H1 (cell line): ENCODE results near the gene RGCC. TPM values are rescaled to one million over a fixed set of nuclear protein-coding genes. Genes with fewer than 3 reads are reported as not detected.

Source experiments
- CTCF ChIA-PET: fragments of 300-600 bp; sonication (Branson Sonifier 250); formaldehyde crosslinking; loops from one replicate; lab custom pipeline; 2021; ENCODE audit not compliant: partially characterized antibody; lab: Charles Lee
- POLR2A ChIA-PET: fragments of 300-600 bp; sonication (Branson Sonifier 250); formaldehyde crosslinking; loops from one replicate; lab custom pipeline; 2021; ENCODE audit warnings: inconsistent platforms; ENCODE audit not compliant: partially characterized antibody; lab: Charles Lee
- DNase-seq, 2 experiments: peaks; one replicate each; pipeline versions ENCODE4 v3.0.0 to v3.0.0-alpha.2; 2010 to 2022; ENCODE audit warnings: low spot score in 2 of 2, low read depth in 1 of 2, mixed read lengths in 1 of 2
- FAIRE-seq: peaks from 2 replicates; lab custom pipeline; 2011; peaks lifted over from hg19 to GRCh38; lab: Jason Lieb, UNC
- H2AFZ ChIP-seq: 2 replicates; pipeline ENCODE4 v1.8.1; 2012; ENCODE audit warnings: low read length, inconsistent platforms
- H2AK5ac ChIP-seq: 2 replicates; pipeline ENCODE4 v1.6.1; 2013; ENCODE audit warnings: low read depth, low read length
- H2BK120ac ChIP-seq: replicated peaks from 2 replicates; pipeline ENCODE3; 2013; ENCODE audit warnings: low read depth, low read length, inconsistent platforms
- H2BK12ac ChIP-seq: 2 replicates; pipeline ENCODE4 v1.6.1; 2013; ENCODE audit warnings: low read depth, low read length
- H2BK15ac ChIP-seq: 2 replicates; pipeline ENCODE4 v1.6.1; 2013; ENCODE audit warnings: low read length
- H2BK20ac ChIP-seq: 2 replicates; pipeline ENCODE4 v1.6.1; 2013; ENCODE audit warnings: low read length
- H2BK5ac ChIP-seq: 2 replicates; pipeline ENCODE4 v1.6.1; 2013; ENCODE audit warnings: low read depth, low read length
- H3K14ac ChIP-seq: 2 replicates; pipeline ENCODE4 v1.6.1; 2013; ENCODE audit warnings: inconsistent platforms; ENCODE audit not compliant: insufficient read length
- H3K18ac ChIP-seq: 2 replicates; pipeline ENCODE4 v1.6.1; 2013; ENCODE audit warnings: low read length; ENCODE audit errors: extremely low read depth
- H3K23ac ChIP-seq: 2 replicates; pipeline ENCODE4 v1.6.1; 2013; ENCODE audit warnings: inconsistent platforms; ENCODE audit not compliant: insufficient read length
- H3K23me2 ChIP-seq: 2 replicates; pipeline ENCODE4 v1.6.1; 2013; ENCODE audit warnings: low read depth, low read length
- H3K27ac ChIP-seq: 2 replicates; pipeline ENCODE4 v1.6.1; 2011; ENCODE audit warnings: low read depth, low read length, inconsistent platforms
- H3K27me3 ChIP-seq, 4 experiments: replicated peaks in 1 of 4; 1 replicate in 1 of 4; 2 replicates in 3 of 4; pipeline versions ENCODE4 v1.6.1 to v1.8.1; 2011 to 2013; ENCODE audit warnings: low read length in 3 of 4, mild to moderate bottlenecking in 3 of 4, inconsistent platforms in 2 of 4, mixed read lengths in 2 of 4, moderate library complexity in 1 of 4; ENCODE audit not compliant: control insufficient read depth in 3 of 4, insufficient read depth in 3 of 4; ENCODE audit errors: extremely low read depth in 1 of 4
- H3K36me3 ChIP-seq, 4 experiments: 2 replicates each; pipeline versions ENCODE4 v1.6.1 to v1.8.1; 2011 to 2013; ENCODE audit warnings: mild to moderate bottlenecking in 4 of 4, low read length in 3 of 4, moderate library complexity in 2 of 4, control low read depth in 1 of 4, inconsistent platforms in 1 of 4; ENCODE audit not compliant: insufficient read depth in 4 of 4, control insufficient read depth in 2 of 4
- H3K4ac ChIP-seq: replicated peaks from 2 replicates; pipeline ENCODE3; 2013; ENCODE audit warnings: low read length, low read depth, mixed read lengths, inconsistent platforms; ENCODE audit not compliant: insufficient read length
- H3K4me1 ChIP-seq, 4 experiments: replicated peaks in 1 of 4; 1 replicate in 1 of 4; 2 replicates in 3 of 4; pipeline versions ENCODE4 v1.6.1 to v1.8.1; 2011 to 2013; ENCODE audit warnings: low read length in 3 of 4, inconsistent platforms in 2 of 4, mixed read lengths in 1 of 4; ENCODE audit not compliant: insufficient read depth in 4 of 4, control insufficient read depth in 3 of 4
- H3K4me2 ChIP-seq, 2 experiments: 2 replicates each; pipeline versions ENCODE4 v1.6.1 to v1.8.1; 2011 to 2013; ENCODE audit warnings: low read depth in 2 of 2, low read length in 2 of 2, control low read depth in 1 of 2, inconsistent platforms in 1 of 2, mild to moderate bottlenecking in 1 of 2; ENCODE audit not compliant: insufficient read depth in 1 of 2
- H3K4me3 ChIP-seq, 4 experiments: fragments of 200-600, 300-600 bp in 1 of 4; sonication (generic), shearing (Covaris generic), sonication (Bioruptor Twin) in 1 of 4; 2 replicates each; pipeline versions ENCODE4 v1.5.1 to v1.8.1; 2011 to 2016; ENCODE audit warnings: low read length in 4 of 4, low read depth in 3 of 4, control low read depth in 2 of 4, inconsistent platforms in 2 of 4, mild to moderate bottlenecking in 2 of 4, mixed read lengths in 1 of 4, moderate library complexity in 1 of 4; ENCODE audit not compliant: insufficient read depth in 2 of 4; ENCODE audit errors: extremely low read depth in 1 of 4
- H3K56ac ChIP-seq: replicated peaks from 2 replicates; pipeline ENCODE3; 2013; ENCODE audit warnings: low read depth, mild to moderate bottlenecking, mixed read lengths, low read length, inconsistent platforms; ENCODE audit not compliant: insufficient read length
- H3K79me1 ChIP-seq: 2 replicates; pipeline ENCODE4 v1.6.1; 2013; ENCODE audit warnings: low read depth, low read length, control low read depth
- H3K79me2 ChIP-seq, 2 experiments: 2 replicates each; pipeline versions ENCODE4 v1.6.1 to v1.8.1; 2012 to 2013; ENCODE audit warnings: low read length in 2 of 2, mild to moderate bottlenecking in 2 of 2, inconsistent platforms in 1 of 2; ENCODE audit not compliant: insufficient read depth in 2 of 2, control insufficient read depth in 1 of 2
- H3K9ac ChIP-seq, 4 experiments: replicated peaks in 1 of 4; 1 replicate in 1 of 4; 2 replicates in 3 of 4; pipeline versions ENCODE4 v1.6.1 to v1.8.1; 2011 to 2013; ENCODE audit warnings: low read depth in 3 of 4, low read length in 3 of 4, control low read depth in 2 of 4, mild to moderate bottlenecking in 2 of 4, moderate library complexity in 2 of 4, inconsistent platforms in 1 of 4; ENCODE audit errors: extremely low read depth in 1 of 4
- H3K9me3 ChIP-seq, 2 experiments: 2 replicates each; pipeline versions ENCODE4 v1.6.1 to v1.8.1; 2012 to 2013; ENCODE audit warnings: mild to moderate bottlenecking in 2 of 2, moderate library complexity in 2 of 2, control low read depth in 1 of 2, inconsistent platforms in 1 of 2, low read depth in 1 of 2, low read length in 1 of 2, mixed read lengths in 1 of 2; ENCODE audit not compliant: insufficient read depth in 2 of 2
- H4K20me1 ChIP-seq, 2 experiments: replicated peaks in 1 of 2; 2 replicates each; pipeline versions ENCODE3 to v1.8.1; 2011 to 2013; ENCODE audit warnings: inconsistent platforms in 2 of 2, low read length in 2 of 2, mild to moderate bottlenecking in 1 of 2; ENCODE audit not compliant: insufficient read depth in 2 of 2, control insufficient read depth in 1 of 2
- H4K5ac ChIP-seq: 2 replicates; pipeline ENCODE4 v1.6.1; 2013; ENCODE audit warnings: low read length, low read depth, mixed read lengths, inconsistent platforms; ENCODE audit not compliant: insufficient read length
- H4K8ac ChIP-seq: 2 replicates; pipeline ENCODE4 v1.8.0; 2013; ENCODE audit warnings: mild to moderate bottlenecking, moderate library complexity, low read length, inconsistent platforms; ENCODE audit not compliant: insufficient read depth; ENCODE audit errors: extremely low read depth
- H4K91ac ChIP-seq: replicated peaks from 2 replicates; pipeline ENCODE3; 2013; ENCODE audit warnings: low read length, mixed read lengths, inconsistent platforms; ENCODE audit not compliant: insufficient read length
- CBX8 ChIP-seq: fragments of 300-800, 300-1000 bp; sonication (generic); IDR thresholded peaks from 2 replicates; pipeline ENCODE4 v1.7.1; 2016; ENCODE audit warnings: low read depth, low read length, borderline replicate concordance
- CREB1 ChIP-seq: IDR thresholded peaks from 2 replicates; pipeline ENCODE4 v1.6.1; 2012; ENCODE audit warnings: inconsistent platforms
- EGR1 ChIP-seq: IDR thresholded peaks from 2 replicates; pipeline ENCODE4 v1.6.1; 2011; ENCODE audit warnings: low read depth, low read length, borderline replicate concordance
- EZH2 ChIP-seq: fragments of 200-600 bp; sonication (generic); IDR thresholded peaks from 2 replicates; pipeline ENCODE4 v1.7.1; 2012; ENCODE audit warnings: low read depth, mild to moderate bottlenecking, moderate library complexity, low read length, inconsistent platforms; ENCODE audit not compliant: severe bottlenecking
- JUN ChIP-seq: IDR thresholded peaks from 2 replicates; pipeline ENCODE4 v1.6.1; 2011; ENCODE audit warnings: low read depth, mild to moderate bottlenecking, improper control_type of control experiment, low read length
- PHF8 ChIP-seq: fragments of 200-600 bp; sonication (generic); conservative IDR thresholded peaks from 2 replicates; pipeline ENCODE4 v1.7.1; 2012; ENCODE audit warnings: low read depth, mild to moderate bottlenecking, inconsistent platforms, low read length, moderate library complexity
- SP2 ChIP-seq: IDR thresholded peaks from 2 replicates; pipeline ENCODE4 v1.6.1; 2012; ENCODE audit warnings: mild to moderate bottlenecking, low read length, inconsistent platforms
- polyA plus RNA-seq, 7 experiments: library from polyadenylated mRNA; depleted of rRNA in 3 of 7; stranded (reverse) in 5 of 7; unstranded in 2 of 7; fragments of >200 nt in 5 of 7; fragments of 200-250 nt in 2 of 7; gene quantifications; 1 replicate in 5 of 7; 2 replicates in 1 of 7; 4 replicates in 1 of 7; pipeline versions ENCODE4 v1.2.1 to v1.2.3, GENCODE V29; 2011 to 2013; ENCODE audit warnings: missing spikeins in 2 of 7, mixed read lengths in 2 of 7
- total RNA-seq: library from RNA; stranded (reverse); fragmentation: NEBNext Ultra II Directional; extraction: Animal tissue kit (Norgen Biotek cat#: 25700); gene quantifications from 2 replicates; pipeline ENCODE4 v1.2.1, GENCODE V29; 2021

Gene RGCC
- total and polyA plus RNA-seq, 2 of the 8 experiments (the other 6 are each of a cell fraction or from before 2014, with no cell fraction given) = 0.41 TPM; not detected in 1

DNA sequence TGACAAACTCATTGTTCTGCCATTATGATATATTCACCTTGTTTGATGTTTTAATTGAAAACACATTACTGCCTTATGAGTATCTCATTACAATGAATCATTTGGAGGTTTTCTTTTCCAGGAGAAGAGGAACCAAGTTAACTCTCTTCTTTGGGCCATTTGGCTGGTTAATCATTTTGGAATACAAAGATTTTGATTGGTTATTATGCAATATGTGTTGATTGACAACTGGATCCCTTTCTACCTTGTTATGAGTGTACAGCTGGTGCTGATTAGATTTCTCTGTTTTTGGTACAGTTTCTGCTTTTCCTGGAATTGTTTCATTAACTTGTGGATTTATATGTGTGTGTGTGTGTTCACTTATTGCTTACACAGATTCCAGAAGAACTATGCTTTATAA is 49.2 kb upstream of the RGCC start:
- no peak for FAIRE-seq
- H2AFZ ChIP-seq = no peak overlapping the region
- no peaks in the 10 kb centered on the region for H3K79me2 ChIP-seq
- no peak for TF ChIP-seq EZH2
- no peak for TF ChIP-seq PHF8
- TF ChIP-seq EGR1 = no peak
- no peak for TF ChIP-seq CBX8
- no peak for TF ChIP-seq SP2
- TF ChIP-seq JUN = no peak
- TF ChIP-seq CREB1 = no peak

More for the DNA sequence above, 49.2 kb upstream of the RGCC start:
- Histone ChIP-seq H3K23me2 (no peaks in the 10 kb centered on the region), H2AK5ac (no peak overlapping the region), H3K9ac (no peak overlapping the region), H3K27me3 (no peaks in the 10 kb centered on the region), H3K4me3 (no peak overlapping the region), H2BK15ac (no peak overlapping the region), H3K18ac (no peak overlapping the region), H2BK12ac (no peak overlapping the region), H3K79me1 (no peaks in the 10 kb centered on the region), H4K91ac (no peak overlapping the region), H2BK20ac (no peak overlapping the region), H3K36me3 (no peaks in the 10 kb centered on the region), H2BK120ac (no peak overlapping the region), H4K5ac (no peak overlapping the region), H3K56ac (no peak overlapping the region), H3K4ac (no peak overlapping the region), H3K14ac (no peak overlapping the region), H3K4me1 (no peaks in the 10 kb centered on the region), H3K27ac (no peak overlapping the region), H4K20me1 (no peaks in the 10 kb centered on the region), H4K8ac (no peak overlapping the region), H3K9me3 (no peaks in the 10 kb centered on the region), H2BK5ac (no peak overlapping the region), H3K23ac (no peak overlapping the region), H3K4me2 (no peak overlapping the region)
- no peak for DNase-seq
- ChIA-PET POLR2A (no interaction called here), CTCF (no interaction called here)
